SK-N-SH (cell line): Measurements from ENCODE around the gene PLEK2. TPM values are rescaled to one million over a fixed set of nuclear protein-coding genes. Genes with fewer than 3 reads are reported as not detected.

Experiments
- CTCF ChIA-PET: fragments of 300-600, 350-600 bp; formaldehyde crosslinking; extraction: SDS; loops from one replicate; lab custom pipeline; 2021; lab: Yijun Ruan, JAX
- POLR2A ChIA-PET: fragments of 350-600 bp; sonication (Branson Sonifier 250); formaldehyde crosslinking; extraction: SDS; loops from one replicate; lab custom pipeline; 2020; ENCODE audit warnings: antibody characterized with exemption, inconsistent platforms; lab: Yijun Ruan, JAX
- DNase-seq: peaks from one replicate; pipeline ENCODE4 v3.0.0; 2012
- H2AFZ ChIP-seq: fragments of 200-600 bp; sonication (generic); 2 replicates; pipeline ENCODE4 v1.8.1; 2016; ENCODE audit warnings: antibody characterized with exemption, mild to moderate bottlenecking, low read depth
- H3F3A ChIP-seq: fragments of 200-600 bp; sonication (generic); replicated peaks from 2 replicates; pipeline ENCODE3; 2016; ENCODE audit warnings: antibody characterized with exemption, mild to moderate bottlenecking; ENCODE audit not compliant: insufficient read depth
- H3K27ac ChIP-seq, 2 experiments: fragments of 200-500 bp in 1 of 2; fragments of 200-600 bp in 1 of 2; sonication (Bioruptor generic) in 1 of 2; sonication (generic), shearing (Covaris generic) in 1 of 2; 2 replicates each; pipeline versions ENCODE4 v1.5.1 to v1.6.1; 2014 to 2016; ENCODE audit warnings: low read depth in 2 of 2, inconsistent platforms in 1 of 2, low read length in 1 of 2, mild to moderate bottlenecking in 1 of 2, mixed read lengths in 1 of 2
- H3K27me3 ChIP-seq: fragments of 200-600 bp; sonication (generic), shearing (Covaris generic); 2 replicates; pipeline ENCODE4 v1.6.1; 2016; ENCODE audit warnings: mixed run types; ENCODE audit not compliant: insufficient read depth
- H3K36me3 ChIP-seq, 2 experiments: fragments of 200-500 bp in 1 of 2; fragments of 200-600 bp in 1 of 2; sonication (Bioruptor generic) in 1 of 2; sonication (generic) in 1 of 2; replicated peaks in 1 of 2; 2 replicates each; pipeline versions ENCODE3 to v1.5.1; 2014 to 2016; ENCODE audit warnings: low read length in 1 of 2, mild to moderate bottlenecking in 1 of 2; ENCODE audit not compliant: insufficient read depth in 2 of 2, control insufficient read depth in 1 of 2
- H3K4me1 ChIP-seq, 2 experiments: fragments of 200-500 bp in 1 of 2; fragments of 200-600 bp in 1 of 2; sonication (Bioruptor generic) in 1 of 2; sonication (generic), shearing (Covaris generic) in 1 of 2; 2 replicates each; pipeline versions ENCODE4 v1.5.1 to v1.6.1; 2014 to 2016; ENCODE audit warnings: low read depth in 1 of 2, low read length in 1 of 2, mixed run types in 1 of 2; ENCODE audit not compliant: insufficient read depth in 2 of 2, control insufficient read depth in 1 of 2
- H3K4me2 ChIP-seq: fragments of 200-600 bp; sonication (generic), shearing (Covaris generic); 2 replicates; pipeline ENCODE4 v1.6.1; 2017; ENCODE audit warnings: mixed run types
- H3K4me3 ChIP-seq, 2 experiments: fragments of 200-500 bp in 1 of 2; fragments of 200-600 bp in 1 of 2; sonication (Bioruptor generic) in 1 of 2; sonication (generic), shearing (Covaris generic) in 1 of 2; 2 replicates each; pipeline versions ENCODE4 v1.5.1 to v1.8.1; 2014 to 2016; ENCODE audit warnings: low read depth in 2 of 2, inconsistent platforms in 1 of 2, low read length in 1 of 2, mild to moderate bottlenecking in 1 of 2, mixed read lengths in 1 of 2, moderate library complexity in 1 of 2
- H3K79me2 ChIP-seq: fragments of 200-600 bp; sonication (generic); 2 replicates; pipeline ENCODE4 v1.8.1; 2017; ENCODE audit warnings: mild to moderate bottlenecking; ENCODE audit not compliant: insufficient read depth
- H3K9ac ChIP-seq: fragments of 200-600 bp; sonication (generic); 2 replicates; pipeline ENCODE4 v1.6.1; 2017; ENCODE audit warnings: mixed run types
- H3K9me2 ChIP-seq: fragments of 200-600 bp; sonication (generic); 2 replicates; pipeline ENCODE4 v1.6.1; 2017; ENCODE audit warnings: mixed run types
- H3K9me3 ChIP-seq: fragments of 200-600 bp; sonication (generic); 2 replicates; pipeline ENCODE4 v1.6.1; 2017; ENCODE audit warnings: mixed run types, mild to moderate bottlenecking, moderate library complexity
- H4K20me1 ChIP-seq: fragments of 200-600 bp; sonication (generic); 2 replicates; pipeline ENCODE4 v1.6.1; 2017; ENCODE audit warnings: mild to moderate bottlenecking, mixed run types; ENCODE audit not compliant: insufficient read depth
- CHD2 ChIP-seq: fragments of 150-350 bp; IDR thresholded peaks from 2 replicates; pipeline ENCODE4 v1.6.1; 2018; ENCODE audit warnings: low read length; ENCODE audit not compliant: partially characterized antibody
- EP300 ChIP-seq, 2 experiments: IDR thresholded peaks; 2 replicates each; pipeline versions ENCODE4 v1.4.0 to v1.6.1; 2012; ENCODE audit warnings: borderline replicate concordance in 1 of 2, low read depth in 1 of 2, low read length in 1 of 2
- FOXM1 ChIP-seq: IDR thresholded peaks from 2 replicates; pipeline ENCODE4 v1.4.0; 2012; ENCODE audit warnings: low read depth, mild to moderate bottlenecking
- GABPA ChIP-seq: IDR thresholded peaks from 2 replicates; pipeline ENCODE4 v1.4.0; 2012; ENCODE audit warnings: low read depth, mild to moderate bottlenecking
- IRF3 ChIP-seq: fragments of 150-350 bp; IDR thresholded peaks from 2 replicates; pipeline ENCODE4 v1.6.1; 2016; ENCODE audit warnings: mild to moderate bottlenecking, low read depth, low read length
- JUND ChIP-seq: IDR thresholded peaks from 2 replicates; pipeline ENCODE4 v1.4.0; 2012
- MAX ChIP-seq: IDR thresholded peaks from 2 replicates; pipeline ENCODE4 v1.4.0; 2012; ENCODE audit warnings: low read depth
- MXI1 ChIP-seq: IDR thresholded peaks from 2 replicates; pipeline ENCODE4 v1.6.1; 2012; ENCODE audit warnings: mild to moderate bottlenecking, low read depth, low read length, improper control_type of control experiment
- NFIC ChIP-seq: IDR thresholded peaks from 2 replicates; pipeline ENCODE4 v1.4.0; 2012; ENCODE audit warnings: borderline replicate concordance
- NRF1 ChIP-seq: IDR thresholded peaks from 2 replicates; pipeline ENCODE4 v1.6.1; 2012; ENCODE audit warnings: low read depth, mild to moderate bottlenecking, low read length
- PBX3 ChIP-seq: IDR thresholded peaks from 2 replicates; pipeline ENCODE4; 2012
- RAD21 ChIP-seq: IDR thresholded peaks from 2 replicates; pipeline ENCODE4 v1.6.1; 2012; ENCODE audit warnings: mild to moderate bottlenecking, low read length
- REST ChIP-seq: IDR thresholded peaks from 2 replicates; pipeline ENCODE4 v1.6.1; 2012; ENCODE audit warnings: mild to moderate bottlenecking, low read depth, low read length, moderate library complexity
- RFX5 ChIP-seq: IDR thresholded peaks from 2 replicates; pipeline ENCODE4 v1.6.1; 2012; ENCODE audit warnings: mild to moderate bottlenecking, improper control_type of control experiment, low read length
- SIN3A ChIP-seq: IDR thresholded peaks from 2 replicates; pipeline ENCODE4 v1.6.1; 2012; ENCODE audit warnings: low read depth, mild to moderate bottlenecking, low read length, moderate library complexity, borderline replicate concordance
- TAF1 ChIP-seq: IDR thresholded peaks from 2 replicates; pipeline ENCODE4 v1.6.1; 2012; ENCODE audit warnings: low read depth, mild to moderate bottlenecking, low read length, moderate library complexity, borderline replicate concordance
- USF1 ChIP-seq: IDR thresholded peaks from 2 replicates; pipeline ENCODE4 v1.4.0; 2012; ENCODE audit warnings: low read depth, borderline replicate concordance
- YY1 ChIP-seq: IDR thresholded peaks from 2 replicates; pipeline ENCODE4 v1.4.0; 2012; ENCODE audit warnings: low read depth, mild to moderate bottlenecking
- ZBTB33 ChIP-seq: IDR thresholded peaks from 2 replicates; pipeline ENCODE4 v1.4.0; 2012; ENCODE audit warnings: low read depth, borderline replicate concordance
- WGBS: methylation state at CpG from one replicate; pipeline ENCODE4 v1.1.6; 2017; ENCODE audit warnings: low lambda C conversion rate; 5-methylcytosine and 5-hydroxymethylcytosine counted together
- polyA plus RNA-seq, 3 experiments: library from polyadenylated mRNA; depleted of rRNA; stranded (reverse); fragments of >200 nt; gene quantifications; 2 replicates each; pipeline ENCODE4 v1.2.3, GENCODE V29; 2012

Gene PLEK2
- polyA plus RNA-seq, 1 of the 3 experiments (the other 2 are of a cell fraction) = 0.56 TPM

GRCh38 chr14:67435603-67436002, 23.6 kb upstream of the PLEK2 start:
- Histone ChIP-seq H3K9ac (no peak overlapping the region), H3F3A (no peaks in the 10 kb centered on the region), H3K27me3 (peaks cover 6% of the 10 kb centered on the region), H3K4me2 (no peak overlapping the region), H3K36me3 (no peaks in the 10 kb centered on the region), H3K9me2 (no peaks in the 10 kb centered on the region), H3K79me2 (no peaks in the 10 kb centered on the region), H3K9me3 (no peaks in the 10 kb centered on the region), H4K20me1 (no peaks in the 10 kb centered on the region), H3K4me3 (no peak overlapping the region), H3K27ac (no peak overlapping the region), H2AFZ (no peak overlapping the region), H3K4me1 (no peaks in the 10 kb centered on the region)
- ChIA-PET CTCF (interaction anchor here (0.8 to 5.3 kb wide), 6 partner anchors 8 to 145 kb away, joined by 3 to 36 read pairs (median 4); no protein-coding TSS in a partner anchor), POLR2A (no interaction called here)
- no peak for DNase-seq
- WGBS = 73% methylated on average over 5 of the region's 5 CpGs
- no peak for TF ChIP-seq REST
- no peak for TF ChIP-seq IRF3
- TF ChIP-seq EP300 (IDR thresholded peaks at IDR 0.05; ENCODE audit: borderline replicate concordance in 1 of 2, low read depth in 1 of 2, low read length in 1 of 2) = no peak
- no peak for TF ChIP-seq FOXM1
- TF ChIP-seq JUND = no peak
- TF ChIP-seq RFX5 = no peak
- no peak for TF ChIP-seq CHD2
- no peak for TF ChIP-seq SIN3A
- TF ChIP-seq YY1 = no peak
- TF ChIP-seq RAD21 = no peak
- no peak for TF ChIP-seq NFIC
- no peak for TF ChIP-seq NRF1
- TF ChIP-seq USF1 = no peak
- no peak for TF ChIP-seq PBX3
- no peak for TF ChIP-seq MAX
- TF ChIP-seq GABPA = no peak
- no peak for TF ChIP-seq TAF1
- no peak for TF ChIP-seq ZBTB33
- TF ChIP-seq MXI1 = no peak
